Measurements from ENCODE around the gene GTF2F2.

The GTF2F2 gene

DNA sequence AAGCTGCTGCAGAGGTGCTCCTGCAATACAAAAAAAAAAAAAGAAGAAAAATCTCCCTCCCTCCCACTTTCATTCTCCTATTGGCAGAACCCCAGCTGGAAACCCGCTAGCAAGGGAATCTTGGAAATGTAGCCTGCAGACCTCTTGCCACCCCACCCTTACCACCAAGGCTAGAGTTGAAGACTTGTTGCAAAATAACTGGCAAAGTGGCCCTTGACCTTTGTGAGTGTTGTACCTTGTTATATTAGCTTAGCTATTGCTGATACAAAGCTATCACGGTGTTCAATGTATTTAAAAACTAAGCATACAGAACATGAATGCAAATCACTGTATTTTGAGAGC is 138.0 kb downstream of the GTF2F2 start:
- TF ChIP-seq, protein P1, sequence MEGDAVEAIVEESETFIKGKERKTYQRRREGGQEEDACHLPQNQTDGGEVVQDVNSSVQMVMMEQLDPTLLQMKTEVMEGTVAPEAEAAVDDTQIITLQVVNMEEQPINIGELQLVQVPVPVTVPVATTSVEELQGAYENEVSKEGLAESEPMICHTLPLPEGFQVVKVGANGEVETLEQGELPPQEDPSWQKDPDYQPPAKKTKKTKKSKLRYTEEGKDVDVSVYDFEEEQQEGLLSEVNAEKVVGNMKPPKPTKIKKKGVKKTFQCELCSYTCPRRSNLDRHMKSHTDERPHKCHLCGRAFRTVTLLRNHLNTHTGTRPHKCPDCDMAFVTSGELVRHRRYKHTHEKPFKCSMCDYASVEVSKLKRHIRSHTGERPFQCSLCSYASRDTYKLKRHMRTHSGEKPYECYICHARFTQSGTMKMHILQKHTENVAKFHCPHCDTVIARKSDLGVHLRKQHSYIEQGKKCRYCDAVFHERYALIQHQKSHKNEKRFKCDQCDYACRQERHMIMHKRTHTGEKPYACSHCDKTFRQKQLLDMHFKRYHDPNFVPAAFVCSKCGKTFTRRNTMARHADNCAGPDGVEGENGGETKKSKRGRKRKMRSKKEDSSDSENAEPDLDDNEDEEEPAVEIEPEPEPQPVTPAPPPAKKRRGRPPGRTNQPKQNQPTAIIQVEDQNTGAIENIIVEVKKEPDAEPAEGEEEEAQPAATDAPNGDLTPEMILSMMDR (IDR thresholded peaks at IDR 0.05; ENCODE audit: borderline replicate concordance, insufficient read depth, low read depth, low read length): no peak
- no peak overlapping the region for H3K4me3 ChIP-seq (ENCODE audit: low read depth, low read length)

DNA sequence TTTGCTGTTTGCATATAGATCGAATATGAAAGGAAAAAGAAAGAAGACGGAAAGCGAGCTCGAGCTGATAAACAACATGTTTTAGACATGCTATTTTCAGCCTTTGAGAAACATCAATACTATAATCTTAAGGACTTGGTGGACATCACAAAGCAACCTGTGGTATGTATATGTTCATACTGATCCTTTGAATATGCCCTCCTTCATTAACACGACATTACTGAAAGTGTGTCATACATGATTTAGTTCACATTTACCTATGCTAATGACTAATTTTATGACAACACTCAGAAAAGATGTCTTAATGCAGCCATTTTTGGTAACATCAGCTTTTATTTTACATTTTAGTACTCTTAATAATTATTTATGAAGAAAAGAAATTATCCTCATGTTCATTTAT is 146.9 kb downstream of the GTF2F2 start:
- TF ChIP-seq, protein P1 (IDR thresholded peaks at IDR 0.05; ENCODE audit: borderline replicate concordance, insufficient read depth, low read depth, low read length): no peak
- H3K4me3 ChIP-seq (ENCODE audit: low read depth, low read length): no peak overlapping the region

DNA sequence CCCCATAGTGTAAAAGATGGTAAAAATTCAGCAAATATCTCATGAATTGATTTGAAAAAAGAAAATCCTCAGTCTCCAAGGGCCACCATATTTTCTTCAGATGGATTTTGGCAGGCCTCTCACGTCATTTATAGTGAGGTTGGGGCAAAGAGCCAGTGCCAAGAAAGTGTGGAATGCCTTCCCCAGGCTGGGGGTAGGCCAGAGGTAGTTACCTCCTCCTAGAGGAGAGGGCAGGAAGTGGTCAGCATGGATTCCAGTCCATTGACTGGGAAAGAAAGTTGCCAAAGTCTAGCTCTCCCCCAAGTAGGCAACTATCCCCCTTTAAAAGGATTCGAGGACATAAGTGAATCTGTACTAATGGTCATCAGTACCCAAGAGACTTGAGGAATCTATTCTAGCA is 148.9 kb downstream of the GTF2F2 start:
- no peak overlapping the region for H3K4me3 ChIP-seq (ENCODE audit: low read depth, low read length)
- TF ChIP-seq, protein P1 (IDR thresholded peaks at IDR 0.05; ENCODE audit: borderline replicate concordance, insufficient read depth, low read depth, low read length): no peak

DNA sequence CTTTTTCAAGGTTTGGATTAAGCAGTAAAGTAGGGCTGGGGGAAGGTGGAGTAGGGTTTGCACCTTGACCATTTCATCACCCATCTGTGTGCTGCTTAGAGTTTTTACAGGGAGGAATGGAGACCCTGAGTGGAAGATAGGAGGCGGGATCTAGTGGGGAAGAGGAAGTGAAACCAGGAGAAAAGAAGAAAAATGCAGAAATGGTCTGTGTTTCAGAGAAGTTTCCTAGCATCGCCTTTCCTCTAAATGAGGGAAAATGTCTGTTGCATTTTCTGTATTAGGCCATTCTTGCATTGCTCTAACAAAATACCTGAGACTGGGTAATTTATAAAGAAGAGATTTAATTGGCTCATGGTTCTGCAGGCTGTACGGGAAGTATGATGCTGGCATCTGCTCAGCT is 156.6 kb downstream of the GTF2F2 start:
- TF ChIP-seq, protein P1 (IDR thresholded peaks at IDR 0.05; ENCODE audit: borderline replicate concordance, insufficient read depth, low read depth, low read length): no peak
- H3K4me3 ChIP-seq (ENCODE audit: low read depth, low read length): no peak overlapping the region

DNA sequence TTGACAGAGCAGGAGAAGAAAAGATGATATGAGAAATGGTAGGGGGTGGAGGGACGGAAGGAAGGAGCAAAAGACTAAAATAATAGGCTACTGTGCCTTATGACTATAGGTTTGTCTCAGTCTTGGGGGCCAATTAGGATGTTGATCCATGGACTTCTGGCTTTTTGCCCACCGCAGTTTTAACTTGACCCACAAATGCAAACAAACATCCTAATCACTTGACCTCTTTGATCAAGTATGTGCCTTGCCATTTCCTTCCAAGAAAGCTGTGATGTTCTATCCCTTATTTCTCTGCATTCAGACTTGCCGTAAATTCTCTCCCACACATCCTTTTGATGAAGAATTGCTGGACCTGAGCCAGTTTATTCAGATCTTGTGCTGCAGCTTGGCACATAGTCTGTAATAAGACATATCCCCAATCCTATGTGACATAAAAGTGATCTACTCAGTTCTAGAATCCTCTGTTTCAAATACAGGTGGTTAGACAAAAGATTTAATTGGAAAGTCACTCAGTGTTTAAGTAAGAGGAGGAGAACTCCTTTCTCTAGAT is 157.9 kb downstream of the GTF2F2 start:
- H3K4me3 ChIP-seq (ENCODE audit: low read depth, low read length): no peak overlapping the region
- TF ChIP-seq, protein P1 (IDR thresholded peaks at IDR 0.05; ENCODE audit: borderline replicate concordance, insufficient read depth, low read depth, low read length): no peak

DNA sequence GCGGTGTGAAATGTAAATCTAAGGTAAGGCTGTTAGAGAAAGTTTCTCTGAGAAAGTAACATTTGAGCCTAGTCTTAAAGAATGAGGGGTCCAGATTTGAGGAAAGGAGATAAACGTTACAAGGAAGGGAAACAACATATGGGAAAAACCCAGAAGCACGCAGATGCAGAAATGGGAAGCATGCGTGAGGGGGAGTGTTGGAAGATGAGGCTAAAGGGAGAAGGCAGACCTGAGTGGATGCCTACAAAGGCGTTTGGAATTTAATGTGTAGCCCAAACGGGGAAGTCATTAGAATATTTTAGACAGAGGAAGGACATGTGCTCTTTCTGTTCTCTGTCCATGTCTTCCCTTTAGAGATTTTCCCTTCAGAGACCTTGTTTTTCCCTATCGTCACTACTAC is 159.7 kb downstream of the GTF2F2 start:
- TF ChIP-seq, protein P1 (IDR thresholded peaks at IDR 0.05; ENCODE audit: borderline replicate concordance, insufficient read depth, low read depth, low read length): no peak
- H3K4me3 ChIP-seq (ENCODE audit: low read depth, low read length): no peak overlapping the region

DNA sequence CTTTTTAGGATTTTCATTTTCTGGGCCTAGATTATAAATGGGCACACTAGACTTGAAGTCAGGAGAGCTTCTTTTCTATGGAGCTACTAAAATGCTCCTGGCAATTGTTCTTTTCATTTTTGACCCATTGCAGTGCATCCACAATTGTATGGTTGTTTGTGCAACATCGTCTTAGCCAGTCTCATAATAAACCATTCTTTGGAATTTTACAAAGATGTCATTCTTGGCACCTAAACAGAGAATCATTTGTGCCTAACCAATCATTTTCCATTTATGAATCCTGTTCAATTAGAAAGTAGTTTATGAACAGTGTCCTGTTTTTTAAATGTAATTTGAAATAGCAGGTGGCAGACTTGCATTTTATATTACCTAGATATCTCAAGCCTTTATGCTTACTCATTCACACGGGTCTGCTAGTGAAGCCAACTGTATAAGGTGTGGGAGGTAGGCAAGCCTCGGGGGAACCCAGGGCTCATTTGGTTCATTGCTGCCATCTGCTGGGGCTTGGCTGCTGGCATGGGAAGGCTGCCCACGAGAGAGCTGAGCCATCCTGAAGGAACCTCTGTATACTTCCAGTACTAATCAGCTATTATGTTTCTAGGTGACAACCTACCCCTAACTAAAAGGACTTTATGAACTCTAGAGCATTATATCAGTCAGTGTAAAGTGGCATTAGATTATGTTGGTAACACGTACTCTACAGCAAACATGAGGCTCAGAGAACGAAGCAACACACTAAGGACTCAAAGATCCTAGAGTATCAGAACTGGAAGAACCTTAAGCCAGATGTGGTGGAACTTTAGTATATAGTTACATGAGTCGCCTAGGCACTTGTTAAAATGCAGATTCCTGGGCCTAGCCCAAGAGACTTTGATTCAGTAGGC is 160.7 kb downstream of the GTF2F2 start:
- TF ChIP-seq, protein P1 (IDR thresholded peaks at IDR 0.05; ENCODE audit: borderline replicate concordance, insufficient read depth, low read depth, low read length): peak; percentile 72
- no peak overlapping the region for H3K4me3 ChIP-seq (ENCODE audit: low read depth, low read length)
